SK-N-SH (cell line): ENCODE measurements around the gene CIAO2B.

ENCODE experiments used
- CTCF ChIP-seq: fragments of 200-600 bp; sonication (generic); IDR thresholded peaks from 2 replicates; pipeline ENCODE4 v1.6.1; 2017; ENCODE audit warnings: antibody characterized with exemption, mild to moderate bottlenecking, moderate library complexity
- EP300 ChIP-seq, 2 experiments: IDR thresholded peaks; 2 replicates each; pipeline versions ENCODE4 v1.4.0 to v1.6.1; 2012; ENCODE audit warnings: borderline replicate concordance in 1 of 2, low read depth in 1 of 2, low read length in 1 of 2
- POLR2AphosphoS5 ChIP-seq: IDR thresholded peaks from 2 replicates; pipeline ENCODE4 v1.6.1; 2012; ENCODE audit warnings: low read depth, low read length
- TAF1 ChIP-seq: IDR thresholded peaks from 2 replicates; pipeline ENCODE4 v1.6.1; 2012; ENCODE audit warnings: low read depth, mild to moderate bottlenecking, low read length, moderate library complexity, borderline replicate concordance

DNA sequence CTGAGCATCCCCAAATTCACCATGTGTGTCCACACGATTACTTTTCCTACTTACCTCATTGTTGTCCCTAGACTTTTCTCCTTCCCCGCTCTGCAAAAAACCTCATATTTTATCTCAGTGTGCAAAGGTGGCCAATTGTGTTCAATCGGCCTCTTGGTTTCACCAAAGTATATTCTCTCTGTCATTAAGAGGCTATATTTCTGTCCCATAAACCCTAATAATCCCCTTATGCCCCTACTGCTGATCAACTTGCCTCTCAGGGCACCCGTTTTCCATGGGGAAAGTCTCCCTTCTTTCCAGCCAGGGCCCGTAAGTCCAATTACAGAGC, 12.7 kb upstream of the CIAO2B start:
- TF ChIP-seq TAF1 (no peak), POLR2AphosphoS5 (no peak), CTCF (no peak), EP300 (IDR thresholded peaks at IDR 0.05; ENCODE audit: borderline replicate concordance in 1 of 2, low read depth in 1 of 2, low read length in 1 of 2) (no peak)
